Lower leg skin (tissue), 4 donors: ENCODE results near the gene AMOT. TPM values are rescaled to one million over a fixed set of nuclear protein-coding genes. Genes with fewer than 3 reads are reported as not detected.

Experiments used
- DNase-seq, 2 donors: peaks; one replicate each; pipeline ENCODE4 v3.0.0-alpha.2; 2019; ENCODE audit warnings: low spot score in 2 of 2
- H3K4me3 ChIP-seq: fragments of 200-600 bp; sonication (generic); 2 replicates; pipeline ENCODE4 v1.5.1; 2017; ENCODE audit warnings: mild to moderate bottlenecking, low read depth; ENCODE audit not compliant: poor library complexity, severe bottlenecking
- CTCF ChIP-seq, 3 donors: fragments of 450-650 bp; IDR thresholded peaks; one replicate each; pipeline ENCODE4 v1.5.1; 2016; ENCODE audit warnings: antibody characterized with exemption in 3 of 3, mild to moderate bottlenecking in 3 of 3, moderate library complexity in 2 of 3
- POLR2A ChIP-seq, 2 donors: fragments of 450-650 bp; IDR thresholded peaks; one replicate each; pipeline ENCODE4 v1.6.1; 2016 to 2017; ENCODE audit warnings: antibody characterized with exemption in 2 of 2, mild to moderate bottlenecking in 1 of 2, moderate library complexity in 1 of 2
- WGBS, 2 donors: methylation state at CpG; one replicate each; pipeline ENCODE4 v1.1.5; 2018; 5-methylcytosine and 5-hydroxymethylcytosine counted together
- intact Hi-C: fragments of 100-400 bp; cut with DNase I; formaldehyde crosslinking; loops from one replicate; pipeline ENCODE4 v1.15.0; 2023; ENCODE audit warnings: low total_unique reads
- total RNA-seq, 4 donors: library from RNA; depleted of rRNA; stranded (reverse); fragments of >200 nt; gene quantifications; one replicate each; pipeline ENCODE4 v1.1.0, GENCODE V29; 2016

Gene AMOT
- total RNA-seq, 4 donors from 2014 or later, result 2.7 to 13.9 (median 10.3) TPM

- DNase-seq, result no peak
- no peak for TF ChIP-seq POLR2A (IDR thresholded peaks at IDR 0.05)
- no peak for TF ChIP-seq CTCF (IDR thresholded peaks at IDR 0.05)
- intact Hi-C loops, result no loop called here
- WGBS, 2 donors, result 62 to 81% methylated on average over 6 of the region's 6 CpGs
- no peak overlapping the region for H3K4me3 ChIP-seq
These were observed 3.6 kb upstream of the AMOT start for GRCh38 chrX:112844250-112844649.

- no peak overlapping the region for H3K4me3 ChIP-seq
- intact Hi-C loops, result no loop called here
- no peak for DNase-seq
- 17 to 53% methylated on average over 5 of the region's 5 CpGs for WGBS, 2 donors
- TF ChIP-seq CTCF (IDR thresholded peaks at IDR 0.05) (no peak), POLR2A (IDR thresholded peaks at IDR 0.05) (no peak)
These were observed 1.2 kb upstream of the AMOT start for GRCh38 chrX:112841820-112842157.

- 0 to 16% methylated on average over 34 to 45 of the region's 46 CpGs for WGBS, 2 donors
- DNase-seq, result peak; percentile 80 to 94
- intact Hi-C loops, result no loop called here
- no peak for TF ChIP-seq POLR2A (IDR thresholded peaks at IDR 0.05)
- no peak for TF ChIP-seq CTCF (IDR thresholded peaks at IDR 0.05)
- peak overlapping the region; percentile 52 for H3K4me3 ChIP-seq
These were observed 636 bp upstream of the AMOT start for GRCh38 chrX:112841114-112841819.

GRCh38 chrX:112839856-112840255, 775 bp downstream of the AMOT start:
- no peak for DNase-seq
- TF ChIP-seq CTCF (IDR thresholded peaks at IDR 0.05) (no peak), POLR2A (IDR thresholded peaks at IDR 0.05) (no peak)
- intact Hi-C loops, result no loop called here
- H3K4me3 ChIP-seq, result no peak overlapping the region
- 9 to 41% methylated on average over 5 of the region's 5 CpGs for WGBS, 2 donors

GRCh38 chrX:112837531-112837930, 3.1 kb downstream of the AMOT start:
- 56 to 100% methylated on average over 1 of the region's 1 CpG for whole genome bisulfite sequencing, 2 donors
- intact Hi-C loops, result no loop called here
- H3K4me3 ChIP-seq, result no peak overlapping the region
- no peak for DNase-seq
- no peak for TF ChIP-seq CTCF (IDR thresholded peaks at IDR 0.05)
- no peak for TF ChIP-seq POLR2A (IDR thresholded peaks at IDR 0.05)

GRCh38 chrX:112835019-112835418, 5.6 kb downstream of the AMOT start:
- intact Hi-C loops, result no loop called here
- WGBS, 2 donors, result 75 to 88% methylated on average over 1 of the region's 1 CpG
- no peak overlapping the region for H3K4me3 ChIP-seq
- DNase-seq, result no peak
- TF ChIP-seq POLR2A (IDR thresholded peaks at IDR 0.05) (no peak), CTCF (IDR thresholded peaks at IDR 0.05) (no peak)
